SK-N-SH treated with all-trans-retinoic acid at 6 μM for 48 hours (cell line): ENCODE results near the gene CMKLR1.

Experiments used
- BACH2 ChIP-seq: fragments of 250-450 bp; sonication (Bioruptor Pico); IDR thresholded peaks from 2 replicates; pipeline ENCODE4 v1.9.0; 2021; ENCODE audit warnings: mild to moderate bottlenecking, borderline replicate concordance
- GLIS3 ChIP-seq: fragments of 250-450 bp; sonication (Bioruptor Pico); IDR thresholded peaks from 2 replicates; pipeline ENCODE4 v1.5.0; 2020; ENCODE audit warnings: mild to moderate bottlenecking, moderate library complexity
- OSR1 ChIP-seq: fragments of 250-450 bp; sonication (Bioruptor Pico); IDR thresholded peaks from 2 replicates; pipeline ENCODE4 v1.8.0; 2022; ENCODE audit warnings: moderate library complexity, mild to moderate bottlenecking, inconsistent platforms
- RARB ChIP-seq: fragments of 250-450 bp; sonication (Bioruptor Pico); IDR thresholded peaks from 2 replicates; pipeline ENCODE4 v1.8.0; 2021; ENCODE audit warnings: mild to moderate bottlenecking, moderate library complexity
- SNAI2 ChIP-seq: fragments of 250-450 bp; sonication (Bioruptor Pico); IDR thresholded peaks from 2 replicates; pipeline ENCODE4 v1.5.0; 2020; ENCODE audit warnings: mild to moderate bottlenecking, moderate library complexity
- TOX ChIP-seq: fragments of 250-450 bp; sonication (Bioruptor Pico); IDR thresholded peaks from 2 replicates; pipeline ENCODE4 v1.8.0; 2021; ENCODE audit warnings: mild to moderate bottlenecking, moderate library complexity, borderline replicate concordance
- ZC3H10 ChIP-seq: fragments of 250-450 bp; sonication (Bioruptor Pico); IDR thresholded peaks from 2 replicates; pipeline ENCODE4 v1.5.1; 2021; ENCODE audit warnings: mild to moderate bottlenecking, moderate library complexity
- ZNF565 ChIP-seq: fragments of 450-650 bp; formaldehyde crosslinking; conservative IDR thresholded peaks from 2 replicates; pipeline ENCODE4 v1.5.0; 2020; ENCODE audit warnings: low read depth, mild to moderate bottlenecking, moderate library complexity
- ZNF70 ChIP-seq: fragments of 450-650 bp; formaldehyde crosslinking; IDR thresholded peaks from 2 replicates; pipeline ENCODE4 v1.5.0; 2020; ENCODE audit warnings: mild to moderate bottlenecking, moderate library complexity
- TF ChIP-seq, protein P1 (sequence below): fragments of 250-450 bp; sonication (Bioruptor Pico); IDR thresholded peaks from 2 replicates; pipeline ENCODE4 v1.8.0; 2020; ENCODE audit warnings: mild to moderate bottlenecking, moderate library complexity, borderline replicate concordance
- TF ChIP-seq, protein P2 (sequence below): fragments of 250-450 bp; sonication (Bioruptor Pico); IDR thresholded peaks from 2 replicates; pipeline ENCODE4 v1.5.1; 2020; ENCODE audit warnings: low read depth, mild to moderate bottlenecking, moderate library complexity
- TF ChIP-seq, protein P3 (sequence below): fragments of 250-450 bp; sonication (Bioruptor Pico); IDR thresholded peaks from 2 replicates; pipeline ENCODE4 v1.5.1; 2021; ENCODE audit warnings: mild to moderate bottlenecking, moderate library complexity

DNA sequence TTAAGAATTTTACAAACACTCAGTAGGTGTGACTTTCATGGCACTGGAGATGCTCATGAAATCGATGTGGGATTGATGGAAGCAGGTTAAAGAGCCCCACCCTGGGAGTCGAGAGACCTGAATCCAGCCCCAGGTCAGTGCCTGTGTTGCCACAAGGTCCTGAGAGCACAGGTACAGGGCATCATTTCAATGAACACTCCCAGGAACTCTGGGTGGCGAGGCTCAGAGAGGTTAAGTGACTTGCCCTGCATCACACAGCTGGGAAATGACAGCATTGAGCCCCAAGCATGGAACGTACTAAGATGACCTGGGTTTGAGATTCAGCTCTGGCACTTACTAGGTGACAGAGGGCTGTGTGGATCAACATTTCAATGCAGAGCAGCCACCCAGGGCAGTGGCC, 98.2 kb downstream of the CMKLR1 start:
- TF ChIP-seq OSR1 (CRISPR knock-in tag) (no peak), ZC3H10 (no peak), TOX (no peak), GLIS3 (CRISPR knock-in tag) (no peak), BACH2 (CRISPR knock-in tag) (no peak), SNAI2 (CRISPR knock-in tag) (no peak), RARB (no peak), ZNF70 (no peak), ZNF565 (CRISPR knock-in tag) (no peak)
- TF ChIP-seq, protein P1, sequence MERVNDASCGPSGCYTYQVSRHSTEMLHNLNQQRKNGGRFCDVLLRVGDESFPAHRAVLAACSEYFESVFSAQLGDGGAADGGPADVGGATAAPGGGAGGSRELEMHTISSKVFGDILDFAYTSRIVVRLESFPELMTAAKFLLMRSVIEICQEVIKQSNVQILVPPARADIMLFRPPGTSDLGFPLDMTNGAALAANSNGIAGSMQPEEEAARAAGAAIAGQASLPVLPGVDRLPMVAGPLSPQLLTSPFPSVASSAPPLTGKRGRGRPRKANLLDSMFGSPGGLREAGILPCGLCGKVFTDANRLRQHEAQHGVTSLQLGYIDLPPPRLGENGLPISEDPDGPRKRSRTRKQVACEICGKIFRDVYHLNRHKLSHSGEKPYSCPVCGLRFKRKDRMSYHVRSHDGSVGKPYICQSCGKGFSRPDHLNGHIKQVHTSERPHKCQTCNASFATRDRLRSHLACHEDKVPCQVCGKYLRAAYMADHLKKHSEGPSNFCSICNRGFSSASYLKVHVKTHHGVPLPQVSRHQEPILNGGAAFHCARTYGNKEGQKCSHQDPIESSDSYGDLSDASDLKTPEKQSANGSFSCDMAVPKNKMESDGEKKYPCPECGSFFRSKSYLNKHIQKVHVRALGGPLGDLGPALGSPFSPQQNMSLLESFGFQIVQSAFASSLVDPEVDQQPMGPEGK (CRISPR knock-in tag), result no peak
- TF ChIP-seq, protein P2, sequence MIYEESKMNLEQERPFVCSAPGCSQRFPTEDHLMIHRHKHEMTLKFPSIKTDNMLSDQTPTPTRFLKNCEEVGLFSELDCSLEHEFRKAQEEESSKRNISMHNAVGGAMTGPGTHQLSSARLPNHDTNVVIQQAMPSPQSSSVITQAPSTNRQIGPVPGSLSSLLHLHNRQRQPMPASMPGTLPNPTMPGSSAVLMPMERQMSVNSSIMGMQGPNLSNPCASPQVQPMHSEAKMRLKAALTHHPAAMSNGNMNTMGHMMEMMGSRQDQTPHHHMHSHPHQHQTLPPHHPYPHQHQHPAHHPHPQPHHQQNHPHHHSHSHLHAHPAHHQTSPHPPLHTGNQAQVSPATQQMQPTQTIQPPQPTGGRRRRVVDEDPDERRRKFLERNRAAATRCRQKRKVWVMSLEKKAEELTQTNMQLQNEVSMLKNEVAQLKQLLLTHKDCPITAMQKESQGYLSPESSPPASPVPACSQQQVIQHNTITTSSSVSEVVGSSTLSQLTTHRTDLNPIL, result no peak
- TF ChIP-seq, protein P3, sequence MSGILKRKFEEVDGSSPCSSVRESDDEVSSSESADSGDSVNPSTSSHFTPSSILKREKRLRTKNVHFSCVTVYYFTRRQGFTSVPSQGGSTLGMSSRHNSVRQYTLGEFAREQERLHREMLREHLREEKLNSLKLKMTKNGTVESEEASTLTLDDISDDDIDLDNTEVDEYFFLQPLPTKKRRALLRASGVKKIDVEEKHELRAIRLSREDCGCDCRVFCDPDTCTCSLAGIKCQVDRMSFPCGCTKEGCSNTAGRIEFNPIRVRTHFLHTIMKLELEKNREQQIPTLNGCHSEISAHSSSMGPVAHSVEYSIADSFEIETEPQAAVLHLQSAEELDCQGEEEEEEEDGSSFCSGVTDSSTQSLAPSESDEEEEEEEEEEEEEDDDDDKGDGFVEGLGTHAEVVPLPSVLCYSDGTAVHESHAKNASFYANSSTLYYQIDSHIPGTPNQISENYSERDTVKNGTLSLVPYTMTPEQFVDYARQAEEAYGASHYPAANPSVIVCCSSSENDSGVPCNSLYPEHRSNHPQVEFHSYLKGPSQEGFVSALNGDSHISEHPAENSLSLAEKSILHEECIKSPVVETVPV (CRISPR knock-in tag), result no peak
